WTC11 (cell line): ENCODE results near the gene SAPCD2. TPM values are rescaled to one million over a fixed set of nuclear protein-coding genes. Genes with fewer than 3 reads are reported as not detected.

Experiments
- ATAC-seq: fragments of 200-7000 bp; cut with Tn5 transposase; 2 replicates; pipeline ENCODE4 v1.10.0; 2021; ENCODE audit warnings: mild to moderate bottlenecking, moderate library complexity
- CTCF ChIA-PET: fragments of 300-600 bp; sonication (Branson Sonifier 250); formaldehyde crosslinking; loops from one replicate; lab custom pipeline; 2021; ENCODE audit warnings: antibody characterized with exemption; lab: Charles Lee
- POLR2A ChIA-PET: fragments of 350-600 bp; sonication (Branson Sonifier 250); formaldehyde crosslinking; loops from one replicate; lab custom pipeline; 2021; ENCODE audit warnings: antibody characterized with exemption; lab: Charles Lee
- DNase-seq: peaks from one replicate; pipeline ENCODE4 v3.0.0; 2021; ENCODE audit warnings: low spot score
- H3K27ac Mint-ChIP-seq: 2 replicates; pipeline ENCODE4 v1.8.0; 2021; ENCODE audit warnings: mixed read lengths
- H3K27me3 Mint-ChIP-seq: 2 replicates; pipeline ENCODE4 v1.8.0; 2021; ENCODE audit warnings: low read depth, mild to moderate bottlenecking, moderate library complexity, mixed read lengths
- H3K36me3 Mint-ChIP-seq: 2 replicates; pipeline ENCODE4 v1.8.0; 2021; ENCODE audit warnings: mixed read lengths
- H3K4me1 Mint-ChIP-seq: 2 replicates; pipeline ENCODE4 v1.8.0; 2022; ENCODE audit warnings: mixed read lengths
- H3K4me3 Mint-ChIP-seq: 2 replicates; pipeline ENCODE4 v1.8.0; 2021; ENCODE audit warnings: mild to moderate bottlenecking, moderate library complexity, mixed read lengths
- H3K9me3 Mint-ChIP-seq: 2 replicates; pipeline ENCODE4 v1.8.0; 2021; ENCODE audit warnings: mixed read lengths
- ATF6 ChIP-seq: sonication (generic); formaldehyde crosslinking; IDR thresholded peaks from 2 replicates; pipeline ENCODE4 v1.8.1; 2023; ENCODE audit warnings: mild to moderate bottlenecking, missing genetic modification reagents
- CDX4 ChIP-seq: fragments of 250-450 bp; sonication (Bioruptor Pico); IDR thresholded peaks from 2 replicates; pipeline ENCODE4 v1.9.0; 2021; ENCODE audit warnings: moderate library complexity, mild to moderate bottlenecking, inconsistent platforms, borderline replicate concordance
- FOXP1 ChIP-seq: sonication (generic); formaldehyde crosslinking; IDR thresholded peaks from 2 replicates; pipeline ENCODE4 v1.8.0; 2022; ENCODE audit warnings: missing genetic modification reagents, mild to moderate bottlenecking, moderate library complexity, borderline replicate concordance
- GRHL2 ChIP-seq: fragments of 250-450 bp; sonication (Bioruptor Pico); IDR thresholded peaks from 2 replicates; pipeline ENCODE4 v1.8.0; 2022; ENCODE audit warnings: mild to moderate bottlenecking, moderate library complexity; ENCODE audit not compliant: insufficient replicate concordance, severe bottlenecking
- HMGXB4 ChIP-seq: sonication (generic); formaldehyde crosslinking; IDR thresholded peaks from 2 replicates; pipeline ENCODE4 v1.8.1; 2023; ENCODE audit warnings: mild to moderate bottlenecking, moderate library complexity, missing genetic modification reagents
- MYBL2 ChIP-seq: sonication (generic); formaldehyde crosslinking; IDR thresholded peaks from 2 replicates; pipeline ENCODE4 v1.8.1; 2023; ENCODE audit warnings: mild to moderate bottlenecking, moderate library complexity, missing genetic modification reagents
- NFYB ChIP-seq: sonication (generic); formaldehyde crosslinking; conservative IDR thresholded peaks from 2 replicates; pipeline ENCODE4 v1.8.0; 2022; ENCODE audit warnings: low read depth, missing genetic modification reagents
- NR1H2 ChIP-seq: sonication (generic); formaldehyde crosslinking; IDR thresholded peaks from 2 replicates; pipeline ENCODE4 v1.9.0; 2021; ENCODE audit warnings: mild to moderate bottlenecking, moderate library complexity, missing genetic modification reagents
- RORB ChIP-seq: fragments of 250-450 bp; sonication (Bioruptor Pico); IDR thresholded peaks from 2 replicates; pipeline ENCODE4 v1.9.0; 2021; ENCODE audit warnings: mild to moderate bottlenecking
- SMAD4 ChIP-seq: sonication (generic); formaldehyde crosslinking; IDR thresholded peaks from 2 replicates; pipeline ENCODE4 v1.8.0; 2022; ENCODE audit warnings: mild to moderate bottlenecking, missing genetic modification reagents
- SP1 ChIP-seq: sonication (generic); formaldehyde crosslinking; conservative IDR thresholded peaks from 2 replicates; pipeline ENCODE4 v1.8.1; 2022; ENCODE audit warnings: missing genetic modification reagents
- STAT6 ChIP-seq: sonication (generic); formaldehyde crosslinking; conservative IDR thresholded peaks from 2 replicates; pipeline ENCODE4 v1.8.1; 2023; ENCODE audit warnings: mild to moderate bottlenecking, low read depth, missing genetic modification reagents, moderate library complexity
- TCF7 ChIP-seq: sonication (generic); formaldehyde crosslinking; IDR thresholded peaks from 2 replicates; pipeline ENCODE4 v1.8.0; 2022; ENCODE audit warnings: mild to moderate bottlenecking, low read depth, missing genetic modification reagents, moderate library complexity
- USF2 ChIP-seq: sonication (generic); formaldehyde crosslinking; IDR thresholded peaks from 2 replicates; pipeline ENCODE4 v1.8.1; 2023; ENCODE audit warnings: mild to moderate bottlenecking, missing genetic modification reagents, moderate library complexity
- ZMAT4 ChIP-seq: fragments of 250-450 bp; sonication (Bioruptor Pico); IDR thresholded peaks from 2 replicates; pipeline ENCODE4 v1.9.0; 2021; ENCODE audit warnings: mild to moderate bottlenecking
- ZNF232 ChIP-seq: sonication (generic); formaldehyde crosslinking; IDR thresholded peaks from 2 replicates; pipeline ENCODE4 v1.8.0; 2022; ENCODE audit warnings: mild to moderate bottlenecking, missing genetic modification reagents
- ZNF512 ChIP-seq: sonication (generic); formaldehyde crosslinking; IDR thresholded peaks from 2 replicates; pipeline ENCODE4 v1.8.1; 2022; ENCODE audit warnings: missing genetic modification reagents, borderline replicate concordance
- ZNF532 ChIP-seq: fragments of 250-450 bp; sonication (Bioruptor Pico); IDR thresholded peaks from 2 replicates; pipeline ENCODE4 v1.9.0; 2021; ENCODE audit warnings: mild to moderate bottlenecking, borderline replicate concordance
- total RNA-seq: library from RNA; stranded (reverse); gene quantifications from 3 replicates; pipeline ENCODE4 v1.2.3, GENCODE V29; 2021

SAPCD2 gene
- total RNA-seq, 1 experiment from 2014 or later: 67.0 TPM

- TF ChIP-seq ATF6 (no peak), RORB (CRISPR knock-in tag) (no peak), HMGXB4 (no peak), ZNF532 (CRISPR knock-in tag) (no peak), MYBL2 (CRISPR knock-in tag) (no peak), CDX4 (CRISPR knock-in tag) (no peak), ZMAT4 (no peak), GRHL2 (CRISPR knock-in tag) (no peak), ZNF512 (CRISPR knock-in tag) (no peak), NFYB (CRISPR knock-in tag) (no peak), SP1 (CRISPR knock-in tag) (no peak), SMAD4 (CRISPR knock-in tag) (no peak)
Observed at GRCh38 chr9:137110147-137110910, 40.0 kb upstream of the SAPCD2 start (continued).

GRCh38 chr9:137109250-137110146 is 39.1 kb upstream of the SAPCD2 start:
- H3K36me3 Mint-ChIP-seq: 0 out of 2 replicates have a peak, but pooled peaks cover 7% of the 10 kb centered on the region
- DNase-seq: no peak
- no peaks in the 10 kb centered on the region for H3K9me3 Mint-ChIP-seq
- H3K27ac Mint-ChIP-seq: no peak overlapping the region
- CTCF ChIA-PET: interaction anchor here (0.9 kb wide), 1 partner anchor 60 kb away, joined by 3 read pairs; no protein-coding TSS in a partner anchor
- no peak for ATAC-seq
- POLR2A ChIA-PET: no interaction called here
- no peak overlapping the region for H3K4me3 Mint-ChIP-seq
- peaks cover 8% of the 10 kb centered on the region for H3K27me3 Mint-ChIP-seq
- H3K4me1 Mint-ChIP-seq: no peaks in the 10 kb centered on the region
- TF ChIP-seq FOXP1: no peak
- no peak for TF ChIP-seq ZNF232
- TF ChIP-seq TCF7 (CRISPR knock-in tag): no peak
- no peak for TF ChIP-seq STAT6 (CRISPR knock-in tag)
- TF ChIP-seq USF2 (CRISPR knock-in tag): no peak
- TF ChIP-seq NR1H2 (CRISPR knock-in tag): no peak
